SKM-1 (cell line): ENCODE data around the gene LIN7A.
"Not testable (repeated sequence)": the region's sequence is repeated elsewhere in the genome, so short reads cannot be mapped to it uniquely, and the experiment has no call there.

Experiments used
- DNase-seq: peaks from one replicate; lab custom pipeline; 2025; ENCODE audit not compliant: unreplicated experiment; lab: John Stamatoyannopoulos, UW

The LIN7A gene

DNA sequence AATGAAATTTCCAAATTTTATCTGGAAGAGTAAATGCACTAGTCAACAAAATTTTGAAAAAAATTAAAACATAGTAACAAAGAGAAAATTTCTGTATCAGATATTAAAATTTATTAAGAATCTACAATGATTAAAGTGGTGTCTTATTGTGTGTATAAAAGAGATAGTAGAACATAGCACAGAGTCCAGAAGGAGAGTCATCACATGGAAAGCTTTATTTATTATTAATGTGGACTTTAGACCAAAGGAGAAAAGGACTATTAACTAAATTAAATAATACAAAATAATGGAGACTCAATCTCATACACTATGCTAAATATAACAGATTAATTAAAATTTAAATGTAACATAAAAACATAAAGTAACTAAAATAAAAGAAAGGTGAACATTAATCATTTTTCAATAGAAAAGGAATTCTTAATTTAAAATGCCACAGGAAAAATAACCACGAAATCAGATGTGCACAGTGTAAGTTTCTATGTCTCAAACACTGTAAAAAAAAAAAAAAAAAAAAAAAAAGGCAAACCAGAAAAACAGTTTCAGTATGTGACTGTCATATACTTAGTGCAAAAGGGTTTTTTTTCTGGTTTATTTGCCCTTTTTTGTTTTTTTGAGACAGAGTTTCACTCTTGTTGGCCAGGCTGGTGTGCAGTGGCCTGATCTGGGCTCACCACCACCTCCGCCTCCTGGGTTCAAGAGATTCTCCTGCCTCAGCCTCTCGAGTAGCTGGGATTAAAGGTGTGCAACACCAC lies 125.6 kb downstream of the LIN7A start:
- no peak for DNase-seq

GRCh38 chr12:80810874-80811273 lies 126.9 kb downstream of the LIN7A start:
- DNase-seq, result no peak

DNA sequence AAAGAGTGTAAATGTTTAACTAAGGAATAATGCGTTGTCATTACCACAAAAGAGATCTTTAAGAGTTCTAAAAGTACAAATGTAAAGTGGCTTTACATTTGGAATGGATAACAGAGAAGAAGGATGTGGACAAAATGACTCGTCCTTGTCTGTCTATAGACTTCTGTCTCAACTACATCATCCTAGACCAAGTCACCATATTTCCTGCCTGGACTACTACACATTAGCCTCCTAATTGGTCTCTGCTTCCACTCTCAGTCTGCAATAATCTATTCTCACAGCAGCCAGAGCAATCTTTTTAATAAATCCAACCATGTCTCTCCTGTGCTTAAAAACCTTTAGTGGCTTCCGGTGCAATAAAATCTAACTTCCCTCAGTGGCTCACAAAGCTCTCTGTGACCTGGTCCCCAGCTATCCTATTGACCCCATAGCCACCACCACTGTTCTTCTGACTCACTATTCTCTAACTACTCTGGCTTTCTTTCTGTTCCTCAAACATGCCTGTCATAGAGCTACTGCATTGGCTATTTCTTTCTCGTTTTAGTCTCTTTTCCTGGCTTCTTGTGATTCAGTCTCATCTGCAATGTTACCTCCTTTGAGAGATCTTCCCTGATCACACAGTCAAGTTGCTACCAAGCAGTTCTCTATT lies 130.0 kb downstream of the LIN7A start:
- DNase-seq, result no peak

DNA sequence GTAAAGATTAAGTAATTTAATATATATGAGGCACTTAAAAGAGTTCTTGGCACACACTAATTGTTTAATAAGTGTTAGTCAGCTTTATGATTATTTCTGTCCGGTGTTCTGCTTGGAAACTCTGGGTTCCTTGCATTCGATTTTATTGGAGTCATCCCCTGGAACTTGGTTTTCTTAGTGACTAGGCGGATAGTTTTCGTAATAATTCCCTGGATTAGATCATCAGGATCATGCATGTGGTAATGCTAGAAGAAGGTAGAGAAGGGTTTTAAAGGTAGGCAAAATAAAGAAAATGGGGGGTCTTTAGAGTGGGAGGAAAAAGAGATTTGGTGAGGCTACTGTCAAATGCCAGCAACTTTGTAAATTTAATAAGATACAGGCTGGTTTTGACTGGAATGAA lies 132.6 kb downstream of the LIN7A start:
- DNase-seq, result no peak

GRCh38 chr12:80802652-80803400 lies 134.9 kb downstream of the LIN7A start:
- no peak for DNase-seq

DNA sequence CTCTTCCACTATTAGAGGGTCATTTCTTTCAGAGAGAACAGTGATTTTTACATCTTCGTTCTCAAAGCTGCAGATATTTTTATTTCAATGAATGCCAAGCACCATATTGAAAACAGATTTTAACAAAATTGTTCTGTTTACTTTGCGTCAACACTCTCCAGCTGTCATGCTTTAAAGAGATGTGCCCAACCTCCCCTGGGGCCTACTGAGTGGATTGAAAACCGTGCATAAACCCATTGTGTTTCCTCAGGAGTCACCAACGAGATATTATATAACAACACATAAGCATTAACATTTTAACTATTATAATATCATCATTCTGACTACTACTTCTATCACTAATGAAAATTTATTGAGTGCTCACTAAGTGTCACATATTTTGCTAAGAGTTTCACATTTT lies 139.5 kb downstream of the LIN7A start:
- no peak for DNase-seq

GRCh38 chr12:80794551-80794950 lies 143.2 kb downstream of the LIN7A start:
- no peak for DNase-seq

DNA sequence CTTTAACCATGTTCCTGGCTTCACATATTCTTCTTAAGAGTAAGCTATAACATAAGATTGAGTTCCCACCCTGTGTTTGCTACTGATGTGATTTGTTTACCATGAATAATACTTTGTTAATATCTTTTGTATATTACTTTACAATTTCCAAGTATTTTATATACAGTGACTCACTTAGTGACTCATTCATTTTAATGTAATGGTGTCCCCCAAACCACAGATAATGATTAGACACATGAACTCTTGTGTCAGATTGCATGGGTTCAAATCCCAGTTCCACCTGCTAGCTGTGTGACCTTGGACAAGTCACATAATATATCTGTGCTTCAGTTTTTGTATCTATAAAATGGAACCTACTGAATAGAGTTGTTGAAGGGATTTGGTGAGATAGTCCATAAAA lies 144.9 kb downstream of the LIN7A start:
- no peak for DNase-seq

DNA sequence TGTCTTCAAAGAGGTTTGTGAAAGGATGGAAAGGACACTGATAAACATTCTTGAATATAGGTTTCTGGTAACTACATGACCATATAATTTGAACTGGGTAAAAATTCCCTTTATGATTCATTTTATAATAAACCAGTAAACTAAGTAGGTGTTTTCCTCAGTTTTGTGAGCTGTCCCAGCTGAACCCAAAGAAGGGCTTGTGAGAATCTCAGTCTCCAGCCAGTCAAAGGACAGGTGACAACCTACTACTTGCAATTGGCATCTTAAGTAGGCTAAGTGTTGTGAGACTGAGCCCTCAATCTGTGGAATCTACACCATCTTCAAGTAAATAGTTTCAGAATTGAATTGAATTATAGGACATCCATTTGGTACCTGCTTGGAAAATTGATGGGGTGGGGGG lies 145.9 kb downstream of the LIN7A start:
- DNase-seq, result no peak

DNA sequence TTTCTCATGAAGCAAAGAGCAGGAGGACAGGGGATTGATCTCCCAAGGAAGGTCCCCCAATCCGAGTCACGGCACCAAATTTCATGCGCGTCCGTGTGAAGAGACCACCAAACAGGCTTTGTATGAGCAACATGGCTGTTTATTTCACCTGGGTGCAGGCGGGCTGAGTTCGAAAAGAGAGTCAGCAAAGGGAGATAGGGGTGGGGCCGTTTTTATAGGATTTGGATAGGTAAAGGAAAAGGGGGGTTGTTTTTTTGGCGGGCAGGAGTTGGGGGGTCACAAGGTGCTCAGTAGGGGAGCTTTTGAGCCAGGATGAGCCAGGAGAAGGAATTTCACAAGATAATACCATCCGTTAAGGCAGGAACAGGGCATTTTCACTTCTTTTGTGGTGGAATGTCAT lies 149.3 kb downstream of the LIN7A start:
- DNase-seq, result not testable (repeated sequence)

DNA sequence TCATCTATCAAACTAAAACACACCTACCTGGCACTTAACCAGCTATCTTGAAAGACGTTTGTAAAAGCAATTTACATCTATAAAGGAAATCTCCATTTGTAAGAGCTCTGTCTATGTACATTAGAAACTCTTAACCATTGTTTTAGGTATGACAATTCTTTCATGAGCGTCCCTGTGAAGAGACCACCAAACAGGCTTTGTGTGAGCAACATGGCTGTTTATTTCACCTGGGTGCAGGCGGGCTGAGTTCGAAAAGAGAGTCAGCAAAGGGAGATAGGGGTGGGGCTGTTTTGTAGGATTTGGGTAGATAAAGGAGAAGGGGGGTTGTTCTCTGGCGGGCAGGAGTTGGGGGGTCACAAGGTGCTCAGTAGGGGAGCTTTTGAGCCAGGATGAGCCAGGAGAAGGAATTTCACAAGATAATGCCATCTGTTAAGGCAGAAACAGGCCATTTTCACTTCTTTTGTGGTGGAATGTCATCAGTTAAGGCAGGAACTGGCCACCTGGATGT lies 154.7 kb downstream of the LIN7A start:
- DNase-seq, result not testable (repeated sequence)

GRCh38 chr12:80781313-80781712 lies 156.4 kb downstream of the LIN7A start:
- no peak for DNase-seq

DNA sequence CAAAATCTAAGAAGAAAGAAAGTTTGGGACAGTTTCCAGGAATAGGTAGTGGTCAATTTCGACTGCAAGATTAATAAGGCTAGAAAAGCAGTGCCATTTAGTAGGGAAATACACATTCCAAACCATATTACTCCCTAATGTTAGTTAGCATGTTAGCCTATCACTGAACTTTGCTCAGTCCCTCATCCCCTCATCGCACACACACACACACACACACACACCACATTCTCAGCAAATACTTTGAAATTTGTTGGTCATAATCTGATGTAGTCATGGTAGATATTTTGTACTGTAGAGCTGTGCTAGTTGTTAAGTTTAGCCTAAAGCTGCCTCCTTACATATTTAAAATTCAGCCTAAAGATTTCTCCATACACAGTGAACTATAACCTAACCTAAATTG lies 157.0 kb downstream of the LIN7A start:
- DNase-seq, result no peak

DNA sequence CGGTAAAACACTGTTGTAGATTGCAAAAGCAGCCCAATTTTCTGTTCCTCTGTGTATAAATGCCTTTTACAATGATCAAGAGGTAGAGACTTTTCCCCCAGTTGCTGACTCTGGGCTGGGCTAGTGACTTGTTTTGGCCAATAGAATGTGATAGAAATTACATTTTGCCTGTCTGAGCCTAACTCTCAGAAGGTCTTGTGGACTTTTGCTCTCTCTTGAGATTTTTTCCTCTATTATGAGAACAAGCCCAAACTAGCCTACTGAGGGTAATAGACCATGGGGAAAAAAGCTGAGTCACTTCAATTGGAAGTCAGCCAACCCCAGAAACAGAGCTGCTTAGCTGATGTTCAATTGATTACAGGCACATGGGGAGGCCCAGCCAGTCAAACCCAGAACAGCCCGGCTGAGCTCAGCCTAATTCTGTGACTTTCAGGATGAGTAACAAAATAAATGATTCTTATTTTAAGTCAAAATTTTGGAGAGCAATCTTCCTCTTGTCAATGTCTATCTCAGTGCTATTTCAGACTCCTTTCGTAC lies 159.7 kb downstream of the LIN7A start:
- peak; percentile 28 for DNase-seq

DNA sequence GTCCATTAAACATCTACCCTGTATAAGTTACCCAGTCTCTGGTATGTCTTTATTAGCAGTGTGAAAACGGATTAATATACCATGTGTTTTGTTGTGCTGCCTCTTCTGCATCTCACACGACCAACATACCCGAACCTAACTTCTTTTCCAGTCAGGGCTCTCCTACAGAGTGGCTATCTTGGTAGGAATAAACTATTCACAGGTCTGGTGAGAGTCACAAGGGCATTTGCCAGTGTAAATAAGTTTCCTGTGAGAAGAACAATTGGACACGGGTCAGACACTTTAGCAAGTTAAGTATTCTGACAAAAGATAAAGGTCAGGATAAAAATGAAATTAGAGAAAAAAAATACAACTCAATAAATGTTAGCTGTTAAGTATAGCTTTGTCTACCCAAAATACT lies 160.1 kb downstream of the LIN7A start:
- no peak for DNase-seq

GRCh38 chr12:80776706-80777105 lies 161.0 kb downstream of the LIN7A start:
- no peak for DNase-seq

GRCh38 chr12:80770958-80771357 lies 166.8 kb downstream of the LIN7A start:
- no peak for DNase-seq

DNA sequence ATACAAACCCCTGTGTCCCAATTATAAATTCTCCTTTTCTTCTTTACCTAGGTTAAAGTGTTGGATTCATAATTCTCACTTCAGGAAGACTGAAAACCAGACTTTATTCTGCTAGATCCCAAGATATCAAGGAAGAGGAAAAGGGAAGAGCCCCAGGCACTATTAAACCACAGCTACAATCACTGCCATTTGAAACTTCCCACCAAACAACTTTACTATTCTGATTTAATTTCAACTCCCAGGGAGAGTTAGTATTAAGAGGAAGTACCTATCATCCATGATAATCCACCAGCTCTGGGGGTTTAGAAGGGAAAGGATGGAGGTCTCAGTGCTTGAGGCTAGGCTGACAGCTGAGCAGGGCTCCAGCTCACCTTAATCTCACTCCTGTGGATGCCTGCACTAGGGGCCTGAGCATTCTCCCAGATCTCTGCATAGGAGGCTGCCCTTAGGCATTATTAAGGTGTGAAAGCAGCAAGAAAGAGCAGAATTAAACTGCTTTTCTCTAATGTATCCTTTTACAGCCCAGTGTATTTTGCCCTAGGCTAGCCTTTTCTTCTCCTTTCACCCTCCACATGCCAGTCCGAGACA lies 168.1 kb downstream of the LIN7A start:
- DNase-seq, result no peak

GRCh38 chr12:80766897-80767296 lies 170.8 kb downstream of the LIN7A start:
- no peak for DNase-seq

DNA sequence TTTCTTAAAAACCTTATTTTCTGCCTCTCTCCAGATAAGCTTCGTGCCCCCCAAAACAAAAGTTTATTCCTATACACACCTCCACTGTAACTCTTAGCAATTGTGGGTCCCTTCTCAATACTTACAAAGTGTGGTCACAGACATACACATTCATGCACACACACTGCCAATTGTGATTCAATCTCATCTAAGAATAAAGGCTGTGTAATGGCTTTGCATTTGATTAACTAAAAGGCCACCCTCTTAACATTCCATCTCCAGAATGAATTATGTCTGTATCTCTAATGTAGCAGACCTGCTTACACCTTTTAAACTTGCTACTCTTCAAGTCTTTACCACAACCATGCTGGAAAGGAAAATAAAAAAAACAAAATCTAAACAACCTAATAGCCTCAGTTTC lies 171.5 kb downstream of the LIN7A start:
- DNase-seq, result no peak

- no peak for DNase-seq
These were observed 173.9 kb downstream of the LIN7A start for GRCh38 chr12:80763874-80764273.
